Mammary epithelial cell (primary cell): ENCODE results near the gene LUZP2.

Experiments
- EZH2 ChIP-seq: IDR thresholded peaks from 2 replicates; pipeline ENCODE4 v1.6.1; 2012; ENCODE audit warnings: low read length, inconsistent platforms, borderline replicate concordance
- TF ChIP-seq, protein P1 (sequence below), 2 donors: IDR thresholded peaks in 1 of 2; conservative IDR thresholded peaks in 1 of 2; 2 replicates each; pipeline ENCODE4 v1.5.1; 2011 to 2012; ENCODE audit warnings: inconsistent platforms in 2 of 2, low read length in 2 of 2, mild to moderate bottlenecking in 2 of 2, control low read depth in 1 of 2, low read depth in 1 of 2; ENCODE audit not compliant: insufficient read depth in 1 of 2; ENCODE audit errors: extremely low read depth in 1 of 2

DNA sequence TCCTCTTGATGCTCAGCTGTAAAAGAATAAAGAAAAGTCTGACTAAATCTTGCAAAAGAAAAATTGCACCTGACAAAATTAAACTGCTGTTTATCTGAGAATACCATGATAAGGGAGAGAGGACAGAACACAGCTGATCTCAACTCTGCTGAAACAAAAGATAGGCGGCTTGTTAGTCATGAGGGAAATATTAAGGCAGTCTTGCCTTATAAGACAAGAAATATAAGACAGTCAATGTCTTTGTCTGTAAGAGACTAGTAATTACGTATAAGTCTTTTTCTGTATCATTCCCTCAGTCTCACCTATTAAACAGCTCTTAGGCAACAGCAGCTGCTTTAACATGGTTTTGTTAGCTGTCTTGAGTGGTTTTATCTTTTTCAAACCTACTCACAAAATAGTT is 296.6 kb downstream of the LUZP2 start:
- TF ChIP-seq, protein P1, sequence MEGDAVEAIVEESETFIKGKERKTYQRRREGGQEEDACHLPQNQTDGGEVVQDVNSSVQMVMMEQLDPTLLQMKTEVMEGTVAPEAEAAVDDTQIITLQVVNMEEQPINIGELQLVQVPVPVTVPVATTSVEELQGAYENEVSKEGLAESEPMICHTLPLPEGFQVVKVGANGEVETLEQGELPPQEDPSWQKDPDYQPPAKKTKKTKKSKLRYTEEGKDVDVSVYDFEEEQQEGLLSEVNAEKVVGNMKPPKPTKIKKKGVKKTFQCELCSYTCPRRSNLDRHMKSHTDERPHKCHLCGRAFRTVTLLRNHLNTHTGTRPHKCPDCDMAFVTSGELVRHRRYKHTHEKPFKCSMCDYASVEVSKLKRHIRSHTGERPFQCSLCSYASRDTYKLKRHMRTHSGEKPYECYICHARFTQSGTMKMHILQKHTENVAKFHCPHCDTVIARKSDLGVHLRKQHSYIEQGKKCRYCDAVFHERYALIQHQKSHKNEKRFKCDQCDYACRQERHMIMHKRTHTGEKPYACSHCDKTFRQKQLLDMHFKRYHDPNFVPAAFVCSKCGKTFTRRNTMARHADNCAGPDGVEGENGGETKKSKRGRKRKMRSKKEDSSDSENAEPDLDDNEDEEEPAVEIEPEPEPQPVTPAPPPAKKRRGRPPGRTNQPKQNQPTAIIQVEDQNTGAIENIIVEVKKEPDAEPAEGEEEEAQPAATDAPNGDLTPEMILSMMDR (conservative IDR thresholded peaks at IDR 0.05 in 1 of 2, IDR thresholded peaks at IDR 0.05 in 1 of 2; ENCODE audit: extremely low read depth in 1 of 2, insufficient read depth in 1 of 2, low read depth in 1 of 2, low read length in 2 of 2): no peak
- TF ChIP-seq EZH2: no peak
